Neural crest cell (in vitro differentiated cells): Measurements from ENCODE around the gene PPP2R2C. TPM values are rescaled to one million over a fixed set of nuclear protein-coding genes. Genes with fewer than 3 reads are reported as not detected.

Experiments
- DNase-seq: peaks from one replicate; pipeline ENCODE4 v3.0.0; 2021; ENCODE audit warnings: low read depth, mixed read lengths, low spot score
- H3K27ac Mint-ChIP-seq: one replicate; pipeline ENCODE4 v1.8.0; 2021; ENCODE audit warnings: mild to moderate bottlenecking, mixed read lengths; ENCODE audit not compliant: unreplicated experiment
- H3K27me3 Mint-ChIP-seq: 2 replicates; pipeline ENCODE4 v1.8.0; 2021; ENCODE audit warnings: low read depth, mild to moderate bottlenecking, mixed read lengths
- H3K36me3 Mint-ChIP-seq: 2 replicates; pipeline ENCODE4 v1.8.0; 2021; ENCODE audit warnings: low read depth, mild to moderate bottlenecking, mixed read lengths
- H3K4me1 Mint-ChIP-seq: 2 replicates; pipeline ENCODE4 v1.8.0; 2021; ENCODE audit warnings: mixed read lengths
- H3K4me3 Mint-ChIP-seq: one replicate; pipeline ENCODE4 v1.8.0; 2021; ENCODE audit warnings: mild to moderate bottlenecking, mixed read lengths
- H3K9me3 Mint-ChIP-seq: 2 replicates; pipeline ENCODE4 v1.8.0; 2021; ENCODE audit warnings: mixed read lengths
- CTCF ChIP-seq: fragments of 200-600 bp; sonication (generic); conservative IDR thresholded peaks from 2 replicates; pipeline ENCODE4 v1.5.0; 2021; ENCODE audit warnings: antibody characterized with exemption, mild to moderate bottlenecking
- total RNA-seq: library from RNA; stranded (reverse); gene quantifications from 2 replicates; pipeline ENCODE4 v1.2.1, GENCODE V29; 2021

The PPP2R2C gene
- total RNA-seq, 1 donor from 2014 or later, result 0.35 TPM

- Mint-ChIP-seq H3K4me1 (peaks cover 42% of the 10 kb centered on the region), H3K36me3 (no peaks in the 10 kb centered on the region), H3K27me3 (no peaks in the 10 kb centered on the region), H3K9me3 (no peaks in the 10 kb centered on the region), H3K4me3 (no peak overlapping the region), H3K27ac (no peak overlapping the region)
- no peak for TF ChIP-seq CTCF
- DNase-seq, result no peak
Observed at GRCh38 chr4:6277139-6277802, 195.1 kb downstream of the PPP2R2C start.

GRCh38 chr4:6275898-6276806, 196.3 kb downstream of the PPP2R2C start:
- Mint-ChIP-seq H3K27ac (peak overlapping the region; percentile 94), H3K9me3 (no peaks in the 10 kb centered on the region), H3K4me1 (peaks cover 42% of the 10 kb centered on the region), H3K4me3 (peak overlapping the region; percentile 62), H3K36me3 (no peaks in the 10 kb centered on the region), H3K27me3 (no peaks in the 10 kb centered on the region)
- DNase-seq, result peak; percentile 18
- TF ChIP-seq CTCF, result no peak

DNA sequence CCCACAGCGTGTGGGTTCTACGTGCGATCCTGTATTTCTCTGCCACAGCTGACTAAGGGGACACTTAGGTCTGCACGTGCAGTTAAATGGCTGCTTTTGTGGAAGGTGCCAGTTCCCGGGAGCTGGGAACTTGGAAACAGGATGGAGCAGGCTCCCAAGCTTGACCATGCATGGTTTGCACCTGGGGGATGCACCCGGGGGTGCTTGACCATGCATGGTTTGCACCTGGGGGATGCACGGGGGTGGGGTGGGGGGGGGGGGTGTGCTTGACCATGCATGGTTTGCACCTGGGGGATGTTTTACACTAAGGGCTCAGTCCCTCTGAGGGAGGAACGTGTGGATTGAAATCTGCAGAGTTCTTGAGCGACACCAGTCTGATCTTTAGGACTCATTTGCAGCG, 197.1 kb downstream of the PPP2R2C start:
- Mint-ChIP-seq H3K9me3 (no peaks in the 10 kb centered on the region), H3K4me3 (no peak overlapping the region), H3K36me3 (no peaks in the 10 kb centered on the region), H3K4me1 (peaks cover 47% of the 10 kb centered on the region), H3K27ac (no peak overlapping the region), H3K27me3 (no peaks in the 10 kb centered on the region)
- TF ChIP-seq CTCF, result no peak
- DNase-seq, result no peak

GRCh38 chr4:6273661-6273990, 198.8 kb downstream of the PPP2R2C start:
- H3K9me3 Mint-ChIP-seq, result no peaks in the 10 kb centered on the region
- no peaks in the 10 kb centered on the region for H3K36me3 Mint-ChIP-seq
- DNase-seq, result no peak
- no peak overlapping the region for H3K27ac Mint-ChIP-seq
- H3K27me3 Mint-ChIP-seq, result no peaks in the 10 kb centered on the region
- TF ChIP-seq CTCF, result no peak
- peaks cover 53% of the 10 kb centered on the region for H3K4me1 Mint-ChIP-seq
- peak overlapping the region; percentile 78 for H3K4me3 Mint-ChIP-seq

DNA sequence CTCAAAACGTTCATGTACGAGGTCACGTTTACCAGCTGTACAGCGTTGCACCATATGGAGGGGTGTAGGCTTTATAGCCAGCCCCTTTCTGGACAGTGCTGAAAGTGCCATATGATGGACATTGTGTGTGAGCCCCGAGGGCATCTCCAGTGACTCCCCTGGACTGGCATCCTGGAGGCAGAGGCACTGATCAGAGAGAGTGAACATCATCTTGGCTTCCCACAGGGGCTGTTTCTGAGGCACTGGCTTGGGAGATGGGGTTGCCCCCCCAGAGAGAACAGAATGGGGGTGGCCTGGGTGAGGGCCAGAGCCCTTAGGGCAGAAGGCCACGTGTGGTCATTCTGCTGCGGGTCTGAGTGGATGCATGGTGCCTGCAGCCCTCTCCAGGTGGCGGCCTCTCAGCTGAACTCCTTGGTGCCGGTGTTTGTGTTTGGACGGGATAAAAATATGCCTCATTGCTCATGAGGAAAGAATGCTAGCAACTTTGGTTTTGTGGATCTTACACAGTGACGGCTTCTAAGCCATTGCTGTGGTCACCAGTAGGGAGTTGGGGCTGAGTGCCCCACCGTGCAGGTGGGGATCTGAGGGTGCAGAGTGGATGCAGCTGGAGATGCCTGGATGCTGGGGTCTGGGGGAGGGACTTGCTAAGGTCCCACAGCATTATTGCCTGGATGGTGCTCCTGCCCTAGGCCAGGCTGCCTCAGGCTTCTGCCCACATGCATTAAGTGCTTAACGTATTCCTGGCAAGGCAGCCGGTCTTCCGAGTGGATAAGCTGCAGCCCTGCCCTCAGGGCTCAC, 199.4 kb downstream of the PPP2R2C start:
- Mint-ChIP-seq H3K27me3 (peaks cover 2% of the 10 kb centered on the region), H3K9me3 (no peaks in the 10 kb centered on the region), H3K4me1 (peaks cover 53% of the 10 kb centered on the region), H3K4me3 (peak overlapping the region; percentile 78), H3K27ac (no peak overlapping the region), H3K36me3 (no peaks in the 10 kb centered on the region)
- no peak for DNase-seq
- TF ChIP-seq CTCF, result no peak
